Epithelial cell of prostate (primary cell): ENCODE results near the gene CYB561D2.

ENCODE experiments used
- DNase-seq: peaks from one replicate; pipeline ENCODE4 v3.0.0-alpha.2; 2011; ENCODE audit warnings: low read depth, low spot score
- H3K27ac ChIP-seq: fragments of 450-650 bp; 2 replicates; pipeline ENCODE4 v1.5.1; 2017; ENCODE audit warnings: mild to moderate bottlenecking

CYB561D2 gene

GRCh38 chr3:50358911-50359759 is 8.5 kb downstream of the CYB561D2 start, which contains the start of gene TMEM115:
TSS of gene TMEM115 (minus strand) at chr3:50359521. CDS start at chr3:50359063, 458 bp downstream.
- DNase-seq: peak; percentile 94
- peak within 1 kb of the TSS; percentile 66 for H3K27ac ChIP-seq

- H3K27ac ChIP-seq: no peak overlapping the region
Observed at GRCh38 chr3:50359760-50360110, 9.1 kb downstream of the CYB561D2 start.

GRCh38 chr3:50364573-50365079 is 14.0 kb downstream of the CYB561D2 start:
- H3K27ac ChIP-seq: no peak overlapping the region
- DNase-seq: no peak

More at GRCh38 chr3:50359760-50360110, 9.1 kb downstream of the CYB561D2 start:
- DNase-seq: no peak

GRCh38 chr3:50365080-50365841 is 14.6 kb downstream of the CYB561D2 start:
- peak; percentile 67 for DNase-seq

GRCh38 chr3:50365842-50366220 is 15.2 kb downstream of the CYB561D2 start:
- DNase-seq: no peak
- H3K27ac ChIP-seq: no peak overlapping the region

More at GRCh38 chr3:50365080-50365841, 14.6 kb downstream of the CYB561D2 start:
- no peak overlapping the region for H3K27ac ChIP-seq

- no peak overlapping the region for H3K27ac ChIP-seq
- no peak for DNase-seq
Observed at GRCh38 chr3:50369012-50369670, 18.5 kb downstream of the CYB561D2 start.

- H3K27ac ChIP-seq: no peak overlapping the region
- DNase-seq: no peak
Observed at GRCh38 chr3:50370594-50370993, 19.9 kb downstream of the CYB561D2 start.

GRCh38 chr3:50371133-50371685 is 20.5 kb downstream of the CYB561D2 start:
- no peak for DNase-seq
- H3K27ac ChIP-seq: no peak overlapping the region

GRCh38 chr3:50372349-50372748 is 21.7 kb downstream of the CYB561D2 start:
- no peak for DNase-seq
- no peak overlapping the region for H3K27ac ChIP-seq

- no peak overlapping the region for H3K27ac ChIP-seq
Observed at GRCh38 chr3:50373146-50374051, 22.7 kb downstream of the CYB561D2 start.

GRCh38 chr3:50374363-50375257 is 23.9 kb downstream of the CYB561D2 start:
- no peak overlapping the region for H3K27ac ChIP-seq
- no peak for DNase-seq

More at GRCh38 chr3:50373146-50374051, 22.7 kb downstream of the CYB561D2 start:
- no peak for DNase-seq

GRCh38 chr3:50375258-50375931 is 24.7 kb downstream of the CYB561D2 start:
- no peak overlapping the region for H3K27ac ChIP-seq
- no peak for DNase-seq

- DNase-seq: no peak
- H3K27ac ChIP-seq: no peak overlapping the region
Observed at GRCh38 chr3:50378024-50378423, 27.4 kb downstream of the CYB561D2 start.

GRCh38 chr3:50378757-50379156 is 28.1 kb downstream of the CYB561D2 start:
- H3K27ac ChIP-seq: no peak overlapping the region

GRCh38 chr3:50380405-50381085 is 29.9 kb downstream of the CYB561D2 start:
- DNase-seq: no peak

More at GRCh38 chr3:50378757-50379156, 28.1 kb downstream of the CYB561D2 start:
- no peak for DNase-seq

GRCh38 chr3:50381383-50381782 is 30.7 kb downstream of the CYB561D2 start:
- DNase-seq: no peak
- H3K27ac ChIP-seq: no peak overlapping the region

More at GRCh38 chr3:50380405-50381085, 29.9 kb downstream of the CYB561D2 start:
- H3K27ac ChIP-seq: no peak overlapping the region

- no peak for DNase-seq
- H3K27ac ChIP-seq: no peak overlapping the region
Observed at GRCh38 chr3:50382722-50383121, 32.1 kb downstream of the CYB561D2 start.
